ENCODE results near the gene TPPP2. TPM values are rescaled to one million over a fixed set of nuclear protein-coding genes. Genes with fewer than 3 reads are reported as not detected.
A peak's percentile ranks its signal among the peaks of the same experiment; 100 is the strongest.

The TPPP2 gene
- total and polyA plus RNA-seq, 9 of the 15 experiments (the other 6 are each of a cell fraction or from before 2014, with no cell fraction given): 0.18 TPM; not detected in 8

- TF ChIP-seq PKNOX1 (IDR thresholded peaks at IDR 0.05): peak; percentile 95
- no peak for TF ChIP-seq CSDE1 (IDR thresholded peaks at IDR 0.05)
- no peak for TF ChIP-seq GATAD2A (IDR thresholded peaks at IDR 0.05)
- no peak for TF ChIP-seq ARHGAP35 (IDR thresholded peaks at IDR 0.05; ENCODE audit: partially characterized antibody)
- TF ChIP-seq NFXL1 (CRISPR knock-in tag; IDR thresholded peaks at IDR 0.05): no peak
- no peak for TF ChIP-seq ZNF445 (CRISPR knock-in tag; IDR thresholded peaks at IDR 0.05; ENCODE audit: low read depth)
- no peak for TF ChIP-seq ATF1 (CRISPR knock-in tag; IDR thresholded peaks at IDR 0.05)
- 0 out of 2 replicates have a peak, but pooled peaks have one; percentile 26 for TF ChIP-seq ATF1 (tag; IDR thresholded peaks at IDR 0.05)
- 0 out of 2 replicates have a peak, but pooled peaks have one; percentile 32 for TF ChIP-seq XRCC5 (IDR thresholded peaks at IDR 0.05; ENCODE audit: low read depth, low read length)
- TF ChIP-seq CBX8 (IDR thresholded peaks at IDR 0.05; ENCODE audit: borderline replicate concordance, extremely low read depth, low read depth, low read length, poor library complexity, severe bottlenecking): no peak
- TF ChIP-seq JUN (IDR thresholded peaks at IDR 0.05; ENCODE audit: borderline replicate concordance, low read depth, low read length): no peak
- TF ChIP-seq JUN (CRISPR knock-in tag; IDR thresholded peaks at IDR 0.05; ENCODE audit: borderline replicate concordance): no peak
- no peak for TF ChIP-seq CREB1 (IDR thresholded peaks at IDR 0.05)
- no peak for TF ChIP-seq CREB1 (CRISPR knock-in tag; IDR thresholded peaks at IDR 0.05)
- peak in 1 of 2 experiments; percentile 41; a peak in 1 of 4 replicates for TF ChIP-seq RCOR1 (IDR thresholded peaks at IDR 0.05; ENCODE audit: borderline replicate concordance in 1 of 2, low read depth in 2 of 2, low read length in 2 of 2)
- no peak for TF ChIP-seq PHF20 (IDR thresholded peaks at IDR 0.05; ENCODE audit: partially characterized antibody)
- peak; percentile 50; the same call in 1 of the 2 replicates for TF ChIP-seq CTBP1 (IDR thresholded peaks at IDR 0.05; ENCODE audit: borderline replicate concordance)
- no peak for TF ChIP-seq FOS (IDR thresholded peaks at IDR 0.05; ENCODE audit: extremely low read depth, insufficient read length)
- no peak for TF ChIP-seq NRF1 (conservative IDR thresholded peaks at IDR 0.05 in 1 of 2, IDR thresholded peaks at IDR 0.05 in 1 of 2)
- TF ChIP-seq ZNF217 (CRISPR knock-in tag; IDR thresholded peaks at IDR 0.05): no peak
- no peak for TF ChIP-seq KDM1A (IDR thresholded peaks at IDR 0.05)
- no peak for TF ChIP-seq ELK1 (CRISPR knock-in tag; IDR thresholded peaks at IDR 0.05)
- no peak for TF ChIP-seq RFX5 (IDR thresholded peaks at IDR 0.05; ENCODE audit: low read depth, low read length)
- no peak for TF ChIP-seq FOXP1 (CRISPR knock-in tag; IDR thresholded peaks at IDR 0.05)
- no peak for TF ChIP-seq BMI1 (IDR thresholded peaks at IDR 0.05; ENCODE audit: low read length)
- TF ChIP-seq KAT2B (IDR thresholded peaks at IDR 0.05; ENCODE audit: low read depth, low read length): no peak
- TF ChIP-seq CEBPZ (IDR thresholded peaks at IDR 0.05; ENCODE audit: borderline replicate concordance, low read depth, low read length): no peak
Observed at GRCh38 chr14:21014761-21015190, 15.2 kb upstream of the TPPP2 start (continued).

Data from K562 (cell line).